HepG2 (cell line): ENCODE results near the gene VTN. TPM values are rescaled to one million over a fixed set of nuclear protein-coding genes. Genes with fewer than 3 reads are reported as not detected.

Experiments
- ATF7-NPFF ChIP-seq: sonication (generic); formaldehyde crosslinking; IDR thresholded peaks from 2 replicates; pipeline ENCODE4 v1.8.1; 2023; ENCODE audit warnings: mild to moderate bottlenecking, low read depth, missing genetic modification reagents, moderate library complexity
- FOXK1 ChIP-seq: sonication (generic); formaldehyde crosslinking; IDR thresholded peaks from 2 replicates; pipeline ENCODE4 v1.4.0; 2020; ENCODE audit warnings: low read depth, missing genetic modification reagents, borderline replicate concordance
- HNF4A ChIP-seq: sonication (generic); formaldehyde crosslinking; IDR thresholded peaks from 2 replicates; pipeline ENCODE4 v1.4.0; 2020; ENCODE audit warnings: missing genetic modification reagents
- HOXA5 ChIP-seq: sonication (generic); formaldehyde crosslinking; IDR thresholded peaks from 2 replicates; pipeline ENCODE4 v1.4.0; 2020; ENCODE audit warnings: missing genetic modification reagents
- SNRNP70 ChIP-seq: fragments of 200-400 bp; formaldehyde crosslinking; IDR thresholded peaks from 2 replicates; pipeline ENCODE4 v1.6.1; 2017; ENCODE audit warnings: mild to moderate bottlenecking, low read depth, low read length, moderate library complexity
- TSC22D2 ChIP-seq: sonication (generic); formaldehyde crosslinking; IDR thresholded peaks from 2 replicates; pipeline ENCODE4 v1.5.1; 2020; ENCODE audit warnings: missing genetic modification reagents, mild to moderate bottlenecking, borderline replicate concordance
- ZC3H13 ChIP-seq: sonication (generic); formaldehyde crosslinking; IDR thresholded peaks from 2 replicates; pipeline ENCODE4 v1.8.1; 2023; ENCODE audit warnings: mild to moderate bottlenecking, missing genetic modification reagents, moderate library complexity
- ZFP37 ChIP-seq: sonication (generic); formaldehyde crosslinking; IDR thresholded peaks from 2 replicates; pipeline ENCODE4 v1.4.0; 2020; ENCODE audit warnings: missing genetic modification reagents, borderline replicate concordance
- ZFP82 ChIP-seq: sonication (generic); formaldehyde crosslinking; IDR thresholded peaks from 2 replicates; pipeline ENCODE4 v1.5.1; 2020; ENCODE audit warnings: mild to moderate bottlenecking, missing genetic modification reagents, borderline replicate concordance
- ZNF724P ChIP-seq: sonication (generic); formaldehyde crosslinking; IDR thresholded peaks from 2 replicates; pipeline ENCODE4 v1.8.0; 2022; ENCODE audit warnings: missing genetic modification reagents, borderline replicate concordance
- ZNF772 ChIP-seq: sonication (generic); formaldehyde crosslinking; IDR thresholded peaks from 2 replicates; pipeline ENCODE4 v1.5.0; 2020; ENCODE audit warnings: mild to moderate bottlenecking, missing genetic modification reagents
- polyA plus RNA-seq, 8 experiments: library from polyadenylated mRNA; depleted of rRNA in 3 of 8; stranded (reverse) in 7 of 8; unstranded in 1 of 8; fragments of >200 nt; fragmentation: Illumina TruSeq in 4 of 8; extraction: Trizol in 4 of 8; gene quantifications; 2 replicates each; pipeline versions ENCODE4 v1.2.1 to v1.2.3, GENCODE V29; 2011 to 2016; ENCODE audit warnings: low read depth in 4 of 8, missing spikeins in 1 of 8, mixed read lengths in 1 of 8; ENCODE audit not compliant: insufficient read depth in 1 of 8
- total RNA-seq, 5 experiments: library from RNA; depleted of rRNA; stranded (reverse); fragments of >200 nt; fragmentation: Illumina TruSeq; extraction: Trizol; gene quantifications; 2 replicates each; pipeline ENCODE4 v1.2.3, GENCODE V29; 2016; ENCODE audit warnings: low read depth in 1 of 5
- TF ChIP-seq, protein P1 (sequence below): sonication (generic); formaldehyde crosslinking; IDR thresholded peaks from 2 replicates; pipeline ENCODE4 v1.5.1; 2020; ENCODE audit warnings: mild to moderate bottlenecking, moderate library complexity, missing genetic modification reagents
- TF ChIP-seq, protein P2 (sequence below): sonication (generic); formaldehyde crosslinking; conservative IDR thresholded peaks from 2 replicates; pipeline ENCODE4 v1.4.0; 2020; ENCODE audit warnings: missing genetic modification reagents
- TF ChIP-seq, protein P3 (sequence below), 2 experiments: fragments of 450-650 bp in 1 of 2; sonication (generic) in 1 of 2; formaldehyde crosslinking in 1 of 2; IDR thresholded peaks; 2 replicates each; pipeline versions ENCODE4 v1.6.1 to v1.8.0; 2016 to 2022; ENCODE audit warnings: antibody characterized with exemption in 1 of 2, mild to moderate bottlenecking in 1 of 2, missing genetic modification reagents in 1 of 2

VTN gene
- total and polyA plus RNA-seq, 2 of the 13 experiments (the other 11 are each of a cell fraction or from before 2014, with no cell fraction given) = 108 to 131 TPM

DNA sequence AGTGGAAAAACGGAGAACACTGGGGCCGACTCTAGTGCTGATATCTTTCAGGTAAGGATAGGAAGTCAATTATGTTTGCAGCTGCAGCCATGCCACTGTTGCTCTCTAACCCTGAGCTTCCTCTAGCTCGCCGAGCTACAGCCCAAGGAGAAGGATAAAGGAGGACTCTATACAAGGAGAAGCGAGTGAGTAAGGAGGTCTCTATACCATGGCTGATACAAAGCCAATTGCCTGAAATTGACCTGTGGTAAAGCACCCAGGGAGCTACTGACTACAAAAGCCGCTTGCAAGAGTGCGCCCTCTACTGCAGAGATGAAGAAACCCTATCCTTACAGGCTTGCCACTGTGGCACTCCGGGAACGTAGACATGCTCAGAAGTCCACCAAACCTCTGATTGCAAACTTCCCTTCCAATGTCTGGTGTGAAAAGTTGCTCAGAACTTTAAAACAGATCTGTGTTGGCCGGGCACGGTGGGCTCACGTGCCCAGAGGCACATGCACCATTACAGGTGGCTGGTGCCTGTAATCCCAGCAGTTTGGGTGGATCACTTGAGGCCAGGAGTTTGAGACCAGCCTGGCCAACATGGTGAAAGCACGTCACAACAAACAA, 46.7 kb upstream of the VTN start (continued):
- TF ChIP-seq, protein P1, sequence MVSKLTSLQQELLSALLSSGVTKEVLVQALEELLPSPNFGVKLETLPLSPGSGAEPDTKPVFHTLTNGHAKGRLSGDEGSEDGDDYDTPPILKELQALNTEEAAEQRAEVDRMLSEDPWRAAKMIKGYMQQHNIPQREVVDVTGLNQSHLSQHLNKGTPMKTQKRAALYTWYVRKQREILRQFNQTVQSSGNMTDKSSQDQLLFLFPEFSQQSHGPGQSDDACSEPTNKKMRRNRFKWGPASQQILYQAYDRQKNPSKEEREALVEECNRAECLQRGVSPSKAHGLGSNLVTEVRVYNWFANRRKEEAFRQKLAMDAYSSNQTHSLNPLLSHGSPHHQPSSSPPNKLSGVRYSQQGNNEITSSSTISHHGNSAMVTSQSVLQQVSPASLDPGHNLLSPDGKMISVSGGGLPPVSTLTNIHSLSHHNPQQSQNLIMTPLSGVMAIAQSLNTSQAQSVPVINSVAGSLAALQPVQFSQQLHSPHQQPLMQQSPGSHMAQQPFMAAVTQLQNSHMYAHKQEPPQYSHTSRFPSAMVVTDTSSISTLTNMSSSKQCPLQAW (CRISPR knock-in tag) = 0 out of 2 replicates have a peak, but pooled peaks have one; percentile 36
- TF ChIP-seq ZFP37 (CRISPR knock-in tag) (no peak), ZC3H13 (CRISPR knock-in tag) (no peak), TSC22D2 (no peak), ATF7-NPFF (CRISPR knock-in tag) (no peak), ZFP82 (CRISPR knock-in tag) (no peak), HOXA5 (CRISPR knock-in tag) (no peak), ZNF724P (CRISPR knock-in tag) (no peak), ZNF772 (no peak), SNRNP70 (no peak), HNF4A (CRISPR knock-in tag) (no peak; the same call in 1 of the 2 replicates), FOXK1 (CRISPR knock-in tag) (no peak)
- TF ChIP-seq, protein P2, sequence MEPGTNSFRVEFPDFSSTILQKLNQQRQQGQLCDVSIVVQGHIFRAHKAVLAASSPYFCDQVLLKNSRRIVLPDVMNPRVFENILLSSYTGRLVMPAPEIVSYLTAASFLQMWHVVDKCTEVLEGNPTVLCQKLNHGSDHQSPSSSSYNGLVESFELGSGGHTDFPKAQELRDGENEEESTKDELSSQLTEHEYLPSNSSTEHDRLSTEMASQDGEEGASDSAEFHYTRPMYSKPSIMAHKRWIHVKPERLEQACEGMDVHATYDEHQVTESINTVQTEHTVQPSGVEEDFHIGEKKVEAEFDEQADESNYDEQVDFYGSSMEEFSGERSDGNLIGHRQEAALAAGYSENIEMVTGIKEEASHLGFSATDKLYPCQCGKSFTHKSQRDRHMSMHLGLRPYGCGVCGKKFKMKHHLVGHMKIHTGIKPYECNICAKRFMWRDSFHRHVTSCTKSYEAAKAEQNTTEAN = no peak
- TF ChIP-seq, protein P3, sequence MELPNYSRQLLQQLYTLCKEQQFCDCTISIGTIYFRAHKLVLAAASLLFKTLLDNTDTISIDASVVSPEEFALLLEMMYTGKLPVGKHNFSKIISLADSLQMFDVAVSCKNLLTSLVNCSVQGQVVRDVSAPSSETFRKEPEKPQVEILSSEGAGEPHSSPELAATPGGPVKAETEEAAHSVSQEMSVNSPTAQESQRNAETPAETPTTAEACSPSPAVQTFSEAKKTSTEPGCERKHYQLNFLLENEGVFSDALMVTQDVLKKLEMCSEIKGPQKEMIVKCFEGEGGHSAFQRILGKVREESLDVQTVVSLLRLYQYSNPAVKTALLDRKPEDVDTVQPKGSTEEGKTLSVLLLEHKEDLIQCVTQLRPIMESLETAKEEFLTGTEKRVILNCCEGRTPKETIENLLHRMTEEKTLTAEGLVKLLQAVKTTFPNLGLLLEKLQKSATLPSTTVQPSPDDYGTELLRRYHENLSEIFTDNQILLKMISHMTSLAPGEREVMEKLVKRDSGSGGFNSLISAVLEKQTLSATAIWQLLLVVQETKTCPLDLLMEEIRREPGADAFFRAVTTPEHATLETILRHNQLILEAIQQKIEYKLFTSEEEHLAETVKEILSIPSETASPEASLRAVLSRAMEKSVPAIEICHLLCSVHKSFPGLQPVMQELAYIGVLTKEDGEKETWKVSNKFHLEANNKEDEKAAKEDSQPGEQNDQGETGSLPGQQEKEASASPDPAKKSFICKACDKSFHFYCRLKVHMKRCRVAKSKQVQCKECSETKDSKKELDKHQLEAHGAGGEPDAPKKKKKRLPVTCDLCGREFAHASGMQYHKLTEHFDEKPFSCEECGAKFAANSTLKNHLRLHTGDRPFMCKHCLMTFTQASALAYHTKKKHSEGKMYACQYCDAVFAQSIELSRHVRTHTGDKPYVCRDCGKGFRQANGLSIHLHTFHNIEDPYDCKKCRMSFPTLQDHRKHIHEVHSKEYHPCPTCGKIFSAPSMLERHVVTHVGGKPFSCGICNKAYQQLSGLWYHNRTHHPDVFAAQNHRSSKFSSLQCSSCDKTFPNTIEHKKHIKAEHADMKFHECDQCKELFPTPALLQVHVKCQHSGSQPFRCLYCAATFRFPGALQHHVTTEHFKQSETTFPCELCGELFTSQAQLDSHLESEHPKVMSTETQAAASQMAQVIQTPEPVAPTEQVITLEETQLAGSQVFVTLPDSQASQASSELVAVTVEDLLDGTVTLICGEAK (IDR thresholded peaks at IDR 0.05) = no peak
- TF ChIP-seq, protein P3 (CRISPR knock-in tag; IDR thresholded peaks at IDR 0.05) = no peak
